ENCODE data around the gene IGSF9.
A peak's percentile ranks its signal among the peaks of the same experiment; 100 is the strongest.

The IGSF9 gene

DNA sequence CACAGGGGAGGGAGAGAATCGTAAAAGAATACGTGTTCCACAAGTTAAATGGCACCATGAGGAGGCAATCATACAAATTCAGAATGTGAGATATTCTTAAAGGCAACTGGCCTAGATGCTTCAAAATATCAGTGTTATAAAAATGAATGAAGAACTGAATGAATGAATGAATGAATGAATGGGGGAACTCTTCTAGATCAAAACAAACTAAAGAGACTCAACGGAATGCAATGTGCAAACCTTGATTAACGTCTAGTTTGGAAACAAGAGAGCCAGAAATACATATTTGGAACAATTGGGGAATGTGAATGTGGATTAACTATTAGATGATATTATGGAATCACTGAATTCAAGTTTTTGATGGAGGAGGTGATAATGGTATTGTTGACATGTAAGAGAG, 62.3 kb downstream of the IGSF9 start:
- Histone ChIP-seq H3K4me1 (ENCODE audit: insufficient read depth, low read length) (peaks cover 14% of the 10 kb centered on the region), H3K36me3 (ENCODE audit: insufficient read depth, low read length) (no peaks in the 10 kb centered on the region), H3K9ac (ENCODE audit: low read depth, low read length) (no peak overlapping the region), H3K9me3 (ENCODE audit: control insufficient read depth, insufficient read depth, low read length) (no peaks in the 10 kb centered on the region)

DNA sequence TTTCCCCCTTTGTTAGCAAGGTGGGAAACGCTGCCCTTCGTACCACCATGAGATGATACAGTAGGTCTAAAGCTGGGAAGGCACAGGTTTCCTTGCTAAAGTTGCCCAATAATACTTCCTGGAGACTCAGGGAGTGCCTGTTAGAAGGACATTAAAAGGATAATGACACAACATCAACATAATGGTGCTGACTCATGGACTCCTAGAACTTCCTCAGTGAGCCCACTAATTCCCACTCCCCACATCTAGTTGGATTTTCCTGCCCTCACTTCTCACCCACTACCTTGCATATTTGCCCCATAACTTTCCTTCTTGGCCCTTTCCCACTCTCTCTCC, 62.9 kb downstream of the IGSF9 start:
- peaks cover 14% of the 10 kb centered on the region for H3K4me1 ChIP-seq (ENCODE audit: insufficient read depth, low read length)
- H3K36me3 ChIP-seq (ENCODE audit: insufficient read depth, low read length): no peaks in the 10 kb centered on the region
- H3K9me3 ChIP-seq (ENCODE audit: control insufficient read depth, insufficient read depth, low read length): no peaks in the 10 kb centered on the region
- peak overlapping the region; percentile 10; the same call in 1 of the 2 replicates for H3K9ac ChIP-seq (ENCODE audit: low read depth, low read length)

DNA sequence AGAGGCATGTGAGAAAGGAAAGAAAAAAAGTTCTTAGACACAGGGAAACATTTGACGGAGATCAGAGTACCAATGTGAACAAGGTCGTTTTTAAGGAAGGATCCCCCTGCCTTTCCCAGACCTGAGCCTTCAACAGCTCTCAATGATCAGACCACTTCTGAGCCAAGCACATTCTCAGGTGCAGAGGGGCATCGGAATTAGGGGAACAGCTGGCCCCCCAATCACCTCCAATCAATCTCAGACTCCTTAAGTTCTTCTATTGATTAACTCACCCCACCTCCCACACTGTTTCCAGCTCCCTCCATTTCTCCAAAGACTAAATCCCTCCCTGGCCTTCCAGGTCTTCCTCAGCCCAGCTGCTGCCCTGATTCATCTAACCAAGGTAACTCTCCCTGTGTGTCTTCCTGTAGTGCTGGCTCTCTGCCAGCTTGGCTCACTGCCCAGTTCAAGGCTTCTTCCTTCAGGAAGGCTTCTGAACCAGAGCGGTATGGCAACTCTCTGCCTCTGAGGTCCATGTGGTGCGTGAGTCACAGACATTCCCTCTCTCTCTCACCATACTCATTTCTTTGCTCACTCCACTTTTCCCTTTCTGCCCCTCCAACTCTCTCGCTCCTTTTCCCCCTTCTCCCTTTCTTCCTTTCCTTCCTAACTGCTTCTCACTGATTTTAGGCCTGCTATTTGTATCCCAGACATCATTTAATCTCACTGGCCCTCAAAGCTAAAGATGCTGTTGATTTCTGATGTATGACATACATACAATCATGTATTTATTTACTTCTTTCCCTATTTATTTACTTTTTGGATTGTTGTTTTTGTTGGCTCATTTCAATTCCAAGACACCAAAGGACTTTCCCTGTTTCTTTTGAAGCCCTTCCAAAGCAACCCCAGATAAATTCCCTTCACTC, 63.5 kb downstream of the IGSF9 start:
- H3K4me1 ChIP-seq (ENCODE audit: insufficient read depth, low read length): peaks cover 14% of the 10 kb centered on the region
- H3K9me3 ChIP-seq (ENCODE audit: control insufficient read depth, insufficient read depth, low read length): no peaks in the 10 kb centered on the region
- H3K9ac ChIP-seq (ENCODE audit: low read depth, low read length): peak overlapping the region; percentile 10; the same call in 1 of the 2 replicates
- no peaks in the 10 kb centered on the region for H3K36me3 ChIP-seq (ENCODE audit: insufficient read depth, low read length)

DNA sequence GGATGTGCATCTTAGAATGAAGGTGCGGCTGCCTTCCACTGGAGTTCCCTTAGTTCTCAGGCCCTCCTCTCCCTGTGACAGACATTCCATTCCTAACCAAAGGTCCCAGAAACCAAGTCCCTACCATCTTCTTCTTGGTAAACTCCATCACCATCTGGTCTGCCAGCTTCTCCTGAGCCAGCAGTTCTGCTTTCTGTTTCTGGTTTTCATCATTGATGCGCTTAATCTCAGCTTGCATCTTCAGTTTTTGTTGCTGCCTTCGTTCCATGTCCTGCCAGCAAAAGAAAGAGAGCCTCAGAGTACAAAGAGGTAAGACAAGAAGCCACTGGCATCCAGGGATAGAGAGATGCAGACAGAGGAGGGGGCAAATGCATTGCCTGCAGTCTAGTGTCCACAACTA, 65.0 kb downstream of the IGSF9 start:
- no peaks in the 10 kb centered on the region for H3K36me3 ChIP-seq (ENCODE audit: insufficient read depth, low read length)
- H3K9me3 ChIP-seq (ENCODE audit: control insufficient read depth, insufficient read depth, low read length): no peaks in the 10 kb centered on the region
- H3K9ac ChIP-seq (ENCODE audit: low read depth, low read length): no peak overlapping the region
- peaks cover 14% of the 10 kb centered on the region for H3K4me1 ChIP-seq (ENCODE audit: insufficient read depth, low read length)

DNA sequence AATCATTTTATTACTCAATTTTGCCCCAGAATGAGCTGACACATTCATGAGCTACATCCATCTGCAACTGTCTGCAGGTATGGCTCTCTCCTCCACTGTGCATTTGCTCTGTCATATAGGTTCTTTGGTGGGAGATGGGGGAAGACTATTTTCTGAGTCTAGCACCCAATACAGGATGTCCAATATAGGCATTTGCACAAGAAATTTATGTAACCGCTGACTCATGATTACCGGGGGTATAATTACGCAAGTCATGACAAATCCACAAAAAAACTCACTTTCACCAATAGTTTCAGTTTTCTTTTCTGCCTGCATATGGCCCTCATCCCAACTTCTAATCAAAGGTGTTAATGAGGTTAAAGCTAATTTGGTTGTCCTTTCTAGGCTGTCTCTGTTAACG, 65.4 kb downstream of the IGSF9 start:
- Histone ChIP-seq H3K9me3 (ENCODE audit: control insufficient read depth, insufficient read depth, low read length) (no peaks in the 10 kb centered on the region), H3K4me1 (ENCODE audit: insufficient read depth, low read length) (peaks cover 14% of the 10 kb centered on the region), H3K36me3 (ENCODE audit: insufficient read depth, low read length) (no peaks in the 10 kb centered on the region), H3K9ac (ENCODE audit: low read depth, low read length) (no peak overlapping the region)

DNA sequence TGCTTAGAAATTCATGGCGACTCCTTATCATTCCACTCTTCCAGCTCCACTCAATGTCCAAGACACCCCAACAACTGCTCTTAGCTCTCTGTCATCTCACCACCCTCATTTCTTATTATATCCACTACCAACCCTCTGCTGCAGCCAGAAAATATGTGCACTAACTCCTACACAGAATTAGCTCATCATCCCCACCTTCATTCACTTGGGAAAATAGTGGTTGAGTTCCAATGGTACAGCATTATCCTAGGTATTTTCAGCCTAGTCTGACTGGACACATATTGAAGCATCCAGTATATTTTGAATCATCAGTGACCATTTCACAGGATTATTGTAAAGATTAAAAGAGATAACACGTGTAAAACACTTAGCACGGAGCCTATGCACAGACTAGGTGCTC, 66.3 kb downstream of the IGSF9 start:
- no peaks in the 10 kb centered on the region for H3K9me3 ChIP-seq (ENCODE audit: control insufficient read depth, insufficient read depth, low read length)
- H3K9ac ChIP-seq (ENCODE audit: low read depth, low read length): no peak overlapping the region
- H3K4me1 ChIP-seq (ENCODE audit: insufficient read depth, low read length): peaks cover 14% of the 10 kb centered on the region
- H3K36me3 ChIP-seq (ENCODE audit: insufficient read depth, low read length): no peaks in the 10 kb centered on the region

DNA sequence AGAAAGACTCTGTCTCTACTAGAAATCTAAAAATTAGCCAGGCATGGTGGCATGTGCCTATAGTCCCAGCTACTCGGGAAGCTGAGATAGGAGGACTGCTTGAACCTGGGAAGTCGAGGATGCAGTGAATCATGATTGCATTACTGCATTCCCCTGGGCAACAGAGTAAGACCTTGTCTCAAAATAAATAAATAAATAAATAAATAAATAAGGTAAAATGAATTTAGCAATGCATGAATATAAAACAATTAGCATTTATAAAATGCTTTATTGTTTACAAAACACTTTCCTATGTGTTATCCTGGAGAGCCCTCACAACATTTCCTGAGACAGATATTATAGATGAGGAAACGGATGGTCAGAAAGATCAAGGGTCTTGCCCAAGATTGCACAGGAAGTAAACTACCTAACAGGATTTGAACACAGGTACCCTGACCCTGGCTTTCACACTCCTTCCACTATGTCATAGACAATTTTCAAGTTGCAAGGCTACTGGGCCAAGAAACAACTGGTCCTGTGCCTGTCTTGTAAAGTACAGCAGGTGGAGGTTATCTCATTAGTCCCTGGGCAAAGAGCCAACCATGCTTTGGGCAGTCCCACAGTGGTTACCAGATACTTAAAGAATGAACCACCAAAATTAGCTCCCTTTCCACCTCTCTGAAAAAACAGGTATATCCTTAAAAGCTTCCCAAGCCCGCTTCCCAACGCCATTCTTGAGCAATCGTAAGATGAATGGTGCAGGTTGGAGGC, 67.5 kb downstream of the IGSF9 start:
- Histone ChIP-seq H3K9ac (ENCODE audit: low read depth, low read length) (no peak overlapping the region), H3K9me3 (ENCODE audit: control insufficient read depth, insufficient read depth, low read length) (no peaks in the 10 kb centered on the region), H3K36me3 (ENCODE audit: insufficient read depth, low read length) (no peaks in the 10 kb centered on the region), H3K4me1 (ENCODE audit: insufficient read depth, low read length) (peaks cover 15% of the 10 kb centered on the region)
